ENCODE data around the gene FGFR3.

Gene FGFR3

GRCh38 chr4:1756893-1757779 lies 36.0 kb upstream of the FGFR3 start:
- DNase-seq (ENCODE audit: low read depth): no peak

- no peak for DNase-seq (ENCODE audit: low read depth)
These were observed 35.3 kb upstream of the FGFR3 start for GRCh38 chr4:1757836-1758235.

- DNase-seq (ENCODE audit: low read depth): no peak
These were observed 34.6 kb upstream of the FGFR3 start for GRCh38 chr4:1758306-1759121.

GRCh38 chr4:1759170-1759817 lies 33.8 kb upstream of the FGFR3 start:
- no peak for DNase-seq (ENCODE audit: low read depth)

GRCh38 chr4:1759818-1760223 lies 33.3 kb upstream of the FGFR3 start:
- no peak for DNase-seq (ENCODE audit: low read depth)

GRCh38 chr4:1760521-1761071 lies 32.5 kb upstream of the FGFR3 start:
- DNase-seq (ENCODE audit: low read depth): no peak

GRCh38 chr4:1761130-1761689 lies 31.9 kb upstream of the FGFR3 start:
- DNase-seq (ENCODE audit: low read depth): no peak

GRCh38 chr4:1762264-1763010 lies 30.7 kb upstream of the FGFR3 start:
- no peak for DNase-seq (ENCODE audit: low read depth)

- DNase-seq (ENCODE audit: low read depth): no peak
These were observed 30.0 kb upstream of the FGFR3 start for GRCh38 chr4:1763070-1763549.

GRCh38 chr4:1763550-1764080 lies 29.5 kb upstream of the FGFR3 start:
- DNase-seq (ENCODE audit: low read depth): no peak

- no peak for DNase-seq (ENCODE audit: low read depth)
These were observed 28.4 kb upstream of the FGFR3 start for GRCh38 chr4:1764670-1765069.

- no peak for DNase-seq (ENCODE audit: low read depth)
These were observed 27.6 kb upstream of the FGFR3 start for GRCh38 chr4:1765409-1766072.

- no peak for DNase-seq (ENCODE audit: low read depth)
These were observed 26.7 kb upstream of the FGFR3 start for GRCh38 chr4:1766106-1767060.

- no peak for DNase-seq (ENCODE audit: low read depth)
These were observed 25.9 kb upstream of the FGFR3 start for GRCh38 chr4:1767061-1767769.

- DNase-seq (ENCODE audit: low read depth): no peak
These were observed 25.2 kb upstream of the FGFR3 start for GRCh38 chr4:1767770-1768366.

- DNase-seq (ENCODE audit: low read depth): no peak
These were observed 24.6 kb upstream of the FGFR3 start for GRCh38 chr4:1768367-1769034.

GRCh38 chr4:1769692-1770091 lies 23.4 kb upstream of the FGFR3 start:
- DNase-seq (ENCODE audit: low read depth): no peak
